KBM-7 (cell line): ENCODE measurements around the gene F7.
"Not testable (repeated sequence)": the region's sequence is repeated elsewhere in the genome, so short reads cannot be mapped to it uniquely, and the experiment has no call there.

Experiments
- DNase-seq: peaks from one replicate; pipeline ENCODE4 v3.0.0-alpha.2; 2015
- in situ Hi-C: fragments of 300-500 bp; cut with MboI; formaldehyde crosslinking; loops from 2 replicates; pipeline ENCODE4 v1.14.3; 2020; ENCODE audit warnings: low sequenced_read_pairs, low pct_unique_long_range_greater_than_20kb, mixed read lengths

Gene F7

GRCh38 chr13:113069861-113070805 is 35.5 kb upstream of the F7 start:
- in situ Hi-C loops = no loop called here
- DNase-seq = no peak

GRCh38 chr13:113070855-113071254 is 34.7 kb upstream of the F7 start:
- in situ Hi-C loops = no loop called here
- no peak for DNase-seq

- no peak for DNase-seq
- in situ Hi-C loops = no loop called here
Measured at GRCh38 chr13:113072376-113072775, 33.2 kb upstream of the F7 start.

GRCh38 chr13:113073942-113074341 is 31.6 kb upstream of the F7 start:
- no peak for DNase-seq
- in situ Hi-C loops = no loop called here

- no peak for DNase-seq
- in situ Hi-C loops = no loop called here
Measured at GRCh38 chr13:113074401-113074800, 31.2 kb upstream of the F7 start.

GRCh38 chr13:113074876-113075275 is 30.7 kb upstream of the F7 start:
- no peak for DNase-seq
- in situ Hi-C loops = no loop called here

- in situ Hi-C loops = no loop called here
- no peak for DNase-seq
Measured at GRCh38 chr13:113075711-113076110, 29.9 kb upstream of the F7 start.

- DNase-seq = no peak
- in situ Hi-C loops = no loop called here
Measured at GRCh38 chr13:113076681-113077401, 28.8 kb upstream of the F7 start.

GRCh38 chr13:113077566-113077952 is 28.0 kb upstream of the F7 start:
- no peak for DNase-seq

GRCh38 chr13:113077953-113078901 is 27.4 kb upstream of the F7 start:
- no peak for DNase-seq
- in situ Hi-C loops = no loop called here

More at GRCh38 chr13:113077566-113077952, 28.0 kb upstream of the F7 start:
- in situ Hi-C loops = no loop called here

- in situ Hi-C loops = no loop called here
- no peak for DNase-seq
Measured at GRCh38 chr13:113078902-113079780, 26.4 kb upstream of the F7 start.

GRCh38 chr13:113079781-113080080 is 25.9 kb upstream of the F7 start:
- not testable (repeated sequence) for DNase-seq

GRCh38 chr13:113080361-113080831 is 25.2 kb upstream of the F7 start:
- in situ Hi-C loops = no loop called here

More at GRCh38 chr13:113079781-113080080, 25.9 kb upstream of the F7 start:
- in situ Hi-C loops = not testable (repeated sequence)

GRCh38 chr13:113080901-113081521 is 24.6 kb upstream of the F7 start:
- DNase-seq = no peak
- in situ Hi-C loops = no loop called here

More at GRCh38 chr13:113080361-113080831, 25.2 kb upstream of the F7 start:
- no peak for DNase-seq

GRCh38 chr13:113082198-113083021 is 23.2 kb upstream of the F7 start:
- in situ Hi-C loops = no loop called here
- no peak for DNase-seq

GRCh38 chr13:113083022-113083373 is 22.6 kb upstream of the F7 start:
- no peak for DNase-seq
- in situ Hi-C loops = no loop called here

- no peak for DNase-seq
- in situ Hi-C loops = no loop called here
Measured at GRCh38 chr13:113083402-113084061, 22.1 kb upstream of the F7 start.
